ENCODE data around the gene ADAMTS16.

Gene ADAMTS16

GRCh38 chr5:5330728-5331452 lies 190.8 kb downstream of the ADAMTS16 start:
- peak overlapping the region; percentile 62 for H3K18ac ChIP-seq (ENCODE audit: low read length)
- WGBS (ENCODE audit: extremely low coverage, insufficient coverage, insufficient read length), result no CpG with 5 or more reads among the region's 4 CpGs
- peaks cover 2% of the 10 kb centered on the region for H3K9me3 ChIP-seq (ENCODE audit: insufficient read depth, low read depth, low read length)
- H4K12ac ChIP-seq (ENCODE audit: low read depth, low read length), result no peak overlapping the region
- peak overlapping the region; percentile 50 for H4K91ac ChIP-seq (ENCODE audit: low read depth, low read length)
- H3K23ac ChIP-seq (ENCODE audit: low read length), result no peak overlapping the region
- H3K9ac ChIP-seq (ENCODE audit: low read length), result no peak overlapping the region
- peak overlapping the region; percentile 45 for H3K14ac ChIP-seq (ENCODE audit: low read length)
- no peaks in the 10 kb centered on the region for H3K36me3 ChIP-seq (ENCODE audit: control insufficient read depth in 1 of 2, insufficient read depth in 2 of 2, low read length in 2 of 2)
- no peak overlapping the region for H3K4me2 ChIP-seq (ENCODE audit: low read length)
- DNase-seq, result no peak
- peaks cover 27 to 38% of the 10 kb centered on the region in 2 experiments for H3K4me1 ChIP-seq (ENCODE audit: control insufficient read depth in 1 of 2, insufficient read depth in 2 of 2, low read length in 2 of 2)
- H2BK120ac ChIP-seq (ENCODE audit: insufficient read depth, low read length, poor library complexity), result peak overlapping the region; percentile 47
- H3K4me3 ChIP-seq (ENCODE audit: low read depth, low read length), result no peak overlapping the region
- H3K79me2 ChIP-seq (ENCODE audit: control insufficient read depth, insufficient read depth, low read length, poor library complexity), result peaks cover 10% of the 10 kb centered on the region
- peak overlapping the region; percentile 85 for H2AK5ac ChIP-seq (ENCODE audit: low read length)
- peak overlapping the region; percentile 32 for H4K8ac ChIP-seq (ENCODE audit: low read depth, low read length)
- peak overlapping the region; percentile 42 for H2BK5ac ChIP-seq (ENCODE audit: low read depth, low read length, poor library complexity)
- no peak overlapping the region for H2AFZ ChIP-seq (ENCODE audit: insufficient read depth, low read length, poor library complexity)
- no peaks in the 10 kb centered on the region for H3K27me3 ChIP-seq (ENCODE audit: insufficient read depth, low read length)
- no peak overlapping the region for H3K4ac ChIP-seq (ENCODE audit: low read depth, low read length)
- H3K27ac ChIP-seq (ENCODE audit: low read depth, low read length), result peak overlapping the region; percentile 43
- peak overlapping the region; percentile 85 for H2BK12ac ChIP-seq (ENCODE audit: low read length)
- peaks cover 44% of the 10 kb centered on the region for H3K79me1 ChIP-seq (ENCODE audit: low read length)

GRCh38 chr5:5331848-5332247 lies 191.7 kb downstream of the ADAMTS16 start:
- Histone ChIP-seq H2BK5ac (ENCODE audit: low read depth, low read length, poor library complexity) (peak overlapping the region; percentile 65), H2AK5ac (ENCODE audit: low read length) (peak overlapping the region; percentile 55), H3K36me3 (ENCODE audit: control insufficient read depth in 1 of 2, insufficient read depth in 2 of 2, low read length in 2 of 2) (no peaks in the 10 kb centered on the region), H4K91ac (ENCODE audit: low read depth, low read length) (peak overlapping the region; percentile 82), H3K23ac (ENCODE audit: low read length) (no peak overlapping the region), H3K4ac (ENCODE audit: low read depth, low read length) (no peak overlapping the region), H3K4me2 (ENCODE audit: low read length) (no peak overlapping the region), H2AFZ (ENCODE audit: insufficient read depth, low read length, poor library complexity) (no peak overlapping the region), H2BK12ac (ENCODE audit: low read length) (peak overlapping the region; percentile 88), H3K27ac (ENCODE audit: low read depth, low read length) (no peak overlapping the region), H3K79me1 (ENCODE audit: low read length) (peaks cover 41% of the 10 kb centered on the region), H3K27me3 (ENCODE audit: insufficient read depth, low read length) (no peaks in the 10 kb centered on the region), H2BK120ac (ENCODE audit: insufficient read depth, low read length, poor library complexity) (peak overlapping the region; percentile 79), H3K4me3 (ENCODE audit: low read depth, low read length) (no peak overlapping the region), H3K14ac (ENCODE audit: low read length) (peak overlapping the region; percentile 54), H3K4me1 (ENCODE audit: control insufficient read depth in 1 of 2, insufficient read depth in 2 of 2, low read length in 2 of 2) (peaks cover 23 to 33% of the 10 kb centered on the region in 2 experiments), H3K9ac (ENCODE audit: low read length) (no peak overlapping the region), H3K79me2 (ENCODE audit: control insufficient read depth, insufficient read depth, low read length, poor library complexity) (peaks cover 7% of the 10 kb centered on the region), H3K9me3 (ENCODE audit: insufficient read depth, low read depth, low read length) (peaks cover 2% of the 10 kb centered on the region), H3K18ac (ENCODE audit: low read length) (peak overlapping the region; percentile 47), H4K12ac (ENCODE audit: low read depth, low read length) (no peak overlapping the region), H4K8ac (ENCODE audit: low read depth, low read length) (peak overlapping the region; percentile 2)
- WGBS (ENCODE audit: extremely low coverage, insufficient coverage, insufficient read length), result no CpG with 5 or more reads among the region's 6 CpGs
- DNase-seq, result no peak

DNA sequence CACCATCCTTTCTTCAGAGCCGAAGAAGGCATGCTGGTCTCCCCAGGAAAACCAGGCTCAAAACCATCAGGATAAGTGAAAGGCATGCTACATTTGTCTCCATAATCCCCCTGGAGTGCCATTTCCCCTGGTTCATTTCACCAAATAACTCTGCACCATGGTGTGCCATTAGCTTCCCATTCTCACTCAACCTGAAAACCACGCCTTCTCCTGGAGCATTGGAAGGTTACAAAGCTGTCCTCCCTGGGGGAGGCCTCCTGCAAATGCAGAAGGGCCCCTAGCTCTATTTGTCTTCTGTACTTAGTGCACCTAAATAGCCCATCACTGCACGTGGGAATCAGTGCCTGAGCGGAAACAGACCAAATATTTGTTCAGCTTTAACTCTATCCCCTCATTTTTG lies 192.2 kb downstream of the ADAMTS16 start:
- Histone ChIP-seq H3K14ac (ENCODE audit: low read length) (peak overlapping the region; percentile 54), H3K9me3 (ENCODE audit: insufficient read depth, low read depth, low read length) (peaks cover 2% of the 10 kb centered on the region), H3K79me2 (ENCODE audit: control insufficient read depth, insufficient read depth, low read length, poor library complexity) (peaks cover 7% of the 10 kb centered on the region), H4K8ac (ENCODE audit: low read depth, low read length) (no peak overlapping the region), H3K79me1 (ENCODE audit: low read length) (peaks cover 40% of the 10 kb centered on the region), H3K18ac (ENCODE audit: low read length) (no peak overlapping the region), H3K4me1 (ENCODE audit: control insufficient read depth in 1 of 2, insufficient read depth in 2 of 2, low read length in 2 of 2) (peaks cover 22 to 33% of the 10 kb centered on the region in 2 experiments), H4K91ac (ENCODE audit: low read depth, low read length) (peak overlapping the region; percentile 82), H2AK5ac (ENCODE audit: low read length) (peak overlapping the region; percentile 55), H3K36me3 (ENCODE audit: control insufficient read depth in 1 of 2, insufficient read depth in 2 of 2, low read length in 2 of 2) (no peaks in the 10 kb centered on the region), H4K12ac (ENCODE audit: low read depth, low read length) (no peak overlapping the region), H2AFZ (ENCODE audit: insufficient read depth, low read length, poor library complexity) (no peak overlapping the region), H3K27ac (ENCODE audit: low read depth, low read length) (no peak overlapping the region), H3K27me3 (ENCODE audit: insufficient read depth, low read length) (no peaks in the 10 kb centered on the region), H3K4me2 (ENCODE audit: low read length) (no peak overlapping the region), H2BK12ac (ENCODE audit: low read length) (peak overlapping the region; percentile 11), H3K4ac (ENCODE audit: low read depth, low read length) (no peak overlapping the region), H3K23ac (ENCODE audit: low read length) (no peak overlapping the region), H2BK120ac (ENCODE audit: insufficient read depth, low read length, poor library complexity) (peak overlapping the region; percentile 79), H3K4me3 (ENCODE audit: low read depth, low read length) (no peak overlapping the region), H3K9ac (ENCODE audit: low read length) (no peak overlapping the region), H2BK5ac (ENCODE audit: low read depth, low read length, poor library complexity) (no peak overlapping the region)
- WGBS (ENCODE audit: extremely low coverage, insufficient coverage, insufficient read length), result no CpG with 5 or more reads among the region's 4 CpGs
- DNase-seq, result no peak

- Histone ChIP-seq H3K4me1 (ENCODE audit: control insufficient read depth in 1 of 2, insufficient read depth in 2 of 2, low read length in 2 of 2) (peaks cover 26 to 39% of the 10 kb centered on the region in 2 experiments), H4K8ac (ENCODE audit: low read depth, low read length) (peak overlapping the region; percentile 33), H3K36me3 (ENCODE audit: control insufficient read depth in 1 of 2, insufficient read depth in 2 of 2, low read length in 2 of 2) (no peaks in the 10 kb centered on the region), H3K79me2 (ENCODE audit: control insufficient read depth, insufficient read depth, low read length, poor library complexity) (peaks cover 7% of the 10 kb centered on the region), H3K18ac (ENCODE audit: low read length) (no peak overlapping the region), H4K12ac (ENCODE audit: low read depth, low read length) (no peak overlapping the region), H4K91ac (ENCODE audit: low read depth, low read length) (peak overlapping the region; percentile 72), H3K79me1 (ENCODE audit: low read length) (peaks cover 42% of the 10 kb centered on the region), H2BK12ac (ENCODE audit: low read length) (peak overlapping the region; percentile 89), H3K14ac (ENCODE audit: low read length) (peak overlapping the region; percentile 50), H3K4me2 (ENCODE audit: low read length) (no peak overlapping the region), H3K4me3 (ENCODE audit: low read depth, low read length) (no peak overlapping the region), H3K27ac (ENCODE audit: low read depth, low read length) (peak overlapping the region; percentile 43), H2BK5ac (ENCODE audit: low read depth, low read length, poor library complexity) (peak overlapping the region; percentile 74), H2BK120ac (ENCODE audit: insufficient read depth, low read length, poor library complexity) (peak overlapping the region; percentile 96), H3K4ac (ENCODE audit: low read depth, low read length) (peak overlapping the region; percentile 25), H2AFZ (ENCODE audit: insufficient read depth, low read length, poor library complexity) (no peak overlapping the region), H3K9me3 (ENCODE audit: insufficient read depth, low read depth, low read length) (no peaks in the 10 kb centered on the region), H2AK5ac (ENCODE audit: low read length) (peak overlapping the region; percentile 63), H3K9ac (ENCODE audit: low read length) (no peak overlapping the region), H3K27me3 (ENCODE audit: insufficient read depth, low read length) (no peaks in the 10 kb centered on the region), H3K23ac (ENCODE audit: low read length) (no peak overlapping the region)
- no peak for DNase-seq
Observed at GRCh38 chr5:5335107-5335506, 195.0 kb downstream of the ADAMTS16 start.

All from trophoblast cell (in vitro differentiated cells and primary cell).